Panc1 (cell line): ENCODE results near the gene ZBTB43. TPM values are rescaled to one million over a fixed set of nuclear protein-coding genes. Genes with fewer than 3 reads are reported as not detected.

Experiments used
- ATAC-seq: fragments of 200-7000 bp; cut with Tn5 transposase; 2 replicates; pipeline ENCODE4 v1.9.1; 2020; ENCODE audit warnings: mild to moderate bottlenecking, moderate library complexity
- BruUV-seq: library from RNA; stranded (reverse); fragments of 400-500 nt; replicated peaks from 2 replicates; lab custom pipeline; 2021; lab: Mats Ljungman, UMichigan
- CTCF ChIA-PET: fragments of 300-600 bp; sonication (Branson Sonifier 250); formaldehyde crosslinking; loops from one replicate; lab custom pipeline; 2022; ENCODE audit warnings: antibody characterized with exemption; lab: Charles Lee
- POLR2A ChIA-PET: fragments of 300-600 bp; sonication (Branson Sonifier 250); formaldehyde crosslinking; loops from one replicate; lab custom pipeline; 2022; ENCODE audit warnings: antibody characterized with exemption; lab: Charles Lee
- DNase-seq: peaks from one replicate; pipeline ENCODE4 v3.0.0-alpha.2; 2010; ENCODE audit warnings: low read depth, low spot score
- H3K27ac ChIP-seq: 2 replicates; pipeline ENCODE4 v1.5.1; 2011; ENCODE audit warnings: mild to moderate bottlenecking, low read length, inconsistent platforms
- H3K27me3 ChIP-seq: fragments of 200-500 bp; sonication (Bioruptor generic); 2 replicates; pipeline ENCODE4 v1.6.0; 2014; ENCODE audit warnings: low read length, inconsistent platforms; ENCODE audit not compliant: control insufficient read depth, insufficient read depth
- H3K36me3 ChIP-seq: fragments of 200-500 bp; sonication (Bioruptor generic); 2 replicates; pipeline ENCODE4 v1.5.1; 2014; ENCODE audit warnings: inconsistent platforms, mild to moderate bottlenecking, low read length, moderate library complexity; ENCODE audit not compliant: control insufficient read depth, insufficient read depth
- H3K4me1 ChIP-seq: 2 replicates; pipeline ENCODE4 v1.5.1; 2011; ENCODE audit warnings: inconsistent platforms, mild to moderate bottlenecking, low read length, moderate library complexity; ENCODE audit not compliant: control insufficient read depth, insufficient read depth
- H3K4me3 ChIP-seq, 2 experiments: 2 replicates each; pipeline ENCODE4 v1.5.1; 2011 to 2012; ENCODE audit warnings: low read depth in 2 of 2, low read length in 2 of 2, mild to moderate bottlenecking in 2 of 2, inconsistent platforms in 1 of 2, moderate library complexity in 1 of 2
- H3K9me3 ChIP-seq: fragments of 200-500 bp; sonication (Bioruptor generic); 2 replicates; pipeline ENCODE4 v1.5.1; 2014; ENCODE audit warnings: low read depth, mild to moderate bottlenecking, inconsistent platforms, low read length, moderate library complexity; ENCODE audit not compliant: control insufficient read depth, insufficient read depth
- CTCF ChIP-seq: fragments of 450-650 bp; IDR thresholded peaks from 2 replicates; pipeline ENCODE4 v1.5.1; 2017; ENCODE audit warnings: mild to moderate bottlenecking
- POLR2AphosphoS5 ChIP-seq: IDR thresholded peaks from 2 replicates; pipeline ENCODE4 v1.6.1; 2012; ENCODE audit warnings: mild to moderate bottlenecking, low read depth, low read length, moderate library complexity
- REST ChIP-seq, 2 experiments: IDR thresholded peaks; 2 replicates each; pipeline ENCODE4 v1.6.1; 2011 to 2012; ENCODE audit warnings: low read depth in 2 of 2, control low read depth in 1 of 2, low read length in 1 of 2, mild to moderate bottlenecking in 1 of 2, moderate library complexity in 1 of 2; ENCODE audit not compliant: insufficient read depth in 1 of 2
- SIN3A ChIP-seq: IDR thresholded peaks from 2 replicates; pipeline ENCODE4 v1.6.1; 2012; ENCODE audit warnings: low read depth, mild to moderate bottlenecking, low read length, moderate library complexity, borderline replicate concordance; ENCODE audit not compliant: insufficient read depth
- TCF7L2 ChIP-seq: IDR thresholded peaks from 2 replicates; pipeline ENCODE4 v1.6.1; 2011; ENCODE audit warnings: mild to moderate bottlenecking, low read depth, low read length, inconsistent platforms
- in situ Hi-C: cut with HindIII; loops from 2 replicates; pipeline ENCODE4 v1.10.0; 2016; ENCODE audit warnings: low sequenced_read_pairs, low pct_unique_long_range_greater_than_20kb
- intact Hi-C: fragments of 100-400 bp; cut with micrococcal nuclease; formaldehyde crosslinking; loops from one replicate; pipeline ENCODE4 v1.10.0; 2022; ENCODE audit not compliant: unreplicated experiment
- total RNA-seq: library from RNA; stranded (reverse); gene quantifications from one replicate; pipeline ENCODE4 v1.2.1, GENCODE V29; 2021; ENCODE audit not compliant: unreplicated experiment

The ZBTB43 gene
- total RNA-seq, 1 experiment from 2014 or later = 9.7 TPM

GRCh38 chr9:126834672-126835071 lies 29.8 kb downstream of the ZBTB43 start:
- DNase-seq = no peak
- Histone ChIP-seq H3K27ac (no peak overlapping the region), H3K9me3 (no peaks in the 10 kb centered on the region), H3K36me3 (0 out of 2 replicates have a peak, but pooled peaks cover 3% of the 10 kb centered on the region), H3K4me1 (no peaks in the 10 kb centered on the region), H3K27me3 (no peaks in the 10 kb centered on the region), H3K4me3 (no peak overlapping the region)
- in situ Hi-C loops (no loop called here), intact Hi-C loops (no loop called here)
- no TSS peak for BruUV-seq
- CTCF ChIA-PET = no interaction called here
- no peak for ATAC-seq
- TF ChIP-seq CTCF (no peak), SIN3A (no peak), POLR2AphosphoS5 (no peak), TCF7L2 (no peak), REST (IDR thresholded peaks at IDR 0.05; ENCODE audit: insufficient read depth in 1 of 2, low read depth in 2 of 2, low read length in 1 of 2) (no peak)
- POLR2A ChIA-PET = no interaction called here

GRCh38 chr9:126836216-126836615 lies 31.4 kb downstream of the ZBTB43 start:
- Histone ChIP-seq H3K27me3 (no peaks in the 10 kb centered on the region), H3K27ac (no peak overlapping the region), H3K36me3 (0 out of 2 replicates have a peak, but pooled peaks cover 3% of the 10 kb centered on the region), H3K4me1 (no peaks in the 10 kb centered on the region), H3K4me3 (no peak overlapping the region), H3K9me3 (no peaks in the 10 kb centered on the region)
- BruUV-seq = no TSS peak
- intact Hi-C loops (no loop called here), in situ Hi-C loops (no loop called here)
- ChIA-PET POLR2A (no interaction called here), CTCF (interaction anchor here (0.7 kb wide), 1 partner anchor 11 kb away, joined by 3 read pairs; no protein-coding TSS in a partner anchor)
- DNase-seq (no peak), ATAC-seq (no peak)
- TF ChIP-seq REST (IDR thresholded peaks at IDR 0.05; ENCODE audit: insufficient read depth in 1 of 2, low read depth in 2 of 2, low read length in 1 of 2) = no peak
- TF ChIP-seq TCF7L2 = no peak
- no peak for TF ChIP-seq POLR2AphosphoS5
- no peak for TF ChIP-seq SIN3A
- no peak for TF ChIP-seq CTCF
